Right lobe of liver (tissue), 4 donors: ENCODE data around the gene PANX3.

Experiments
- CTCF ChIP-seq, 4 donors: fragments of 200-600 bp in 3 of 4; fragments of 450-650 bp in 1 of 4; IDR thresholded peaks; one replicate each; pipeline versions ENCODE4 v1.5.1 to v1.8.0; 2016 to 2022; ENCODE audit warnings: antibody characterized with exemption in 4 of 4, mild to moderate bottlenecking in 2 of 4
- POLR2A ChIP-seq: fragments of 450-650 bp; IDR thresholded peaks from one replicate; pipeline ENCODE4 v1.6.1; 2017; ENCODE audit warnings: antibody characterized with exemption, mild to moderate bottlenecking
- donor health status: DM: no; HTN: no; CAD: no.
- donor health status: DM: no; HTN: no; CAD: no.
- donor health status: DM: no; HTN: yes; CAD: no.

GRCh38 chr11:124639186-124639585 is 28.0 kb downstream of the PANX3 start:
- no peak for TF ChIP-seq CTCF (IDR thresholded peaks at IDR 0.05)
- no peak for TF ChIP-seq POLR2A
